AG20443 (cell line): ENCODE measurements around the gene PCDHA6.
"Not testable (repeated sequence)": the region's sequence is repeated elsewhere in the genome, so short reads cannot be mapped to it uniquely, and the experiment has no call there.

Source experiments
- DNase-seq: peaks from one replicate; pipeline ENCODE4 v3.0.0; 2012; ENCODE audit warnings: low spot score, mixed read lengths

Gene PCDHA6

DNA sequence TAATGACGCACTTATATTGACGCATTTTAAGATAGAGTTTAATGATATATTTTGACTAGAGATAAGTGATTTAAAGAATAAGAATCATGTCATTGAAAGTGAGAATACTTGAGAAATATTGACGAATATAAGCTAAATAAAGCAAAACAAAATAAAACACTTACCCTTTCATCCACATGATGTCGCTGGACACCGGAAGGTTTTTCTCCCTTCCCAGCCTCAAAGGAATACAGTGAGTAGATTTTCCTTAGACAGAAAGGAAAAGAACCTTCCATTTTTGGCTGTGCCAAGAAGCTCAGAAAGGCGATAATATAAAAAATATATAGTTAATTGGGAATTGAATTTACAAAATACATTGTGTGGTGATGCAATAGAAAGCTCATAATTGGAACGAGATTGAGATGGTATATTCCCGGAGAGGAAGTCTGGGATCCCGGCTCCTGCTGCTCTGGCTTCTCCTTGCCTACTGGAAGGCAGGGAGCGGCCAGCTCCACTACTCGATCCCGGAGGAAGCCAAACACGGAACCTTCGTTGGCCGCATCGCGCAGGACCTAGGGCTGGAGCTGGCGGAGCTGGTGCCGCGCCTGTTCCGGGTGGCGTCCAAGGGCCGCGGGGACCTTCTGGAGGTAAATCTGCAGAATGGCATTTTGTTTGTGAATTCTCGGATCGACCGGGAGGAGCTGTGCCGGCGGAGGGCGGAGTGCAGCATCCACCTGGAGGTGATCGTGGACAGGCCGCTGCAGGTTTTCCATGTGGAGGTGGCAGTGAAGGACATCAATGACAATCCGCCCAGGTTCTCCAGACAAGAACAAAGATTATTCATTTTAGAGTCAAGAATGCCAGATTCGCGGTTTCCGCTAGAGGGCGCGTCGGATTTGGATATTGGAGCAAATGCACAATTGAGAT, 6.1 kb upstream of the PCDHA6 start, which contains the start of gene PCDHA5:
Gene PCDHA5 (plus strand): TSS at position 239 of the 906 bp plus-strand sequence.
- no peak for DNase-seq

DNA sequence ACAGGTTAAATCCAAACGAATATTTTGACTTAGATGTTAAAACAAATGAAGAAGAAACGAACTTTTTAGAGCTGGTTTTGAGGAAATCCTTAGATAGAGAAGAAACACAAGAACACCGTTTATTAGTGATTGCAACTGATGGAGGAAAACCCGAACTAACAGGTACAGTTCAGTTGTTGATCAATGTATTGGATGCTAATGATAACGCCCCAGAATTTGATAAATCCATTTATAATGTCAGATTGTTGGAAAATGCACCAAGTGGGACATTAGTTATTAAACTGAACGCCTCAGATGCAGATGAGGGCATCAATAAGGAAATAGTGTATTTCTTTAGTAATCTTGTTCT, 5.5 kb upstream of the PCDHA6 start:
- no peak for DNase-seq

DNA sequence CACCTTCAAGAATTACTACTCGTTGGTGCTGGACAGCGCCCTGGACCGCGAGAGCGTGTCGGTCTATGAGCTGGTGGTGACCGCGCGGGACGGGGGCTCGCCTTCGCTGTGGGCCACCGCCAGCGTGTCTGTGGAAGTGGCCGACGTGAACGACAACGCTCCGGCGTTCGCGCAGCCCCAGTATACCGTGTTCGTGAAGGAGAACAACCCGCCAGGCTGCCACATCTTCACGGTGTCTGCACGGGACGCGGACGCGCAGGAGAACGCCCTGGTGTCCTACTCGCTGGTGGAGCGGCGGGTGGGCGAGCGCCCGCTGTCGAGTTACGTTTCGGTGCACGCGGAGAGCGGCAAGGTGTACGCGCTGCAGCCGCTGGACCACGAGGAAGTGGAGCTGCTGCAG, 4.8 kb upstream of the PCDHA6 start:
- not testable (repeated sequence) for DNase-seq

DNA sequence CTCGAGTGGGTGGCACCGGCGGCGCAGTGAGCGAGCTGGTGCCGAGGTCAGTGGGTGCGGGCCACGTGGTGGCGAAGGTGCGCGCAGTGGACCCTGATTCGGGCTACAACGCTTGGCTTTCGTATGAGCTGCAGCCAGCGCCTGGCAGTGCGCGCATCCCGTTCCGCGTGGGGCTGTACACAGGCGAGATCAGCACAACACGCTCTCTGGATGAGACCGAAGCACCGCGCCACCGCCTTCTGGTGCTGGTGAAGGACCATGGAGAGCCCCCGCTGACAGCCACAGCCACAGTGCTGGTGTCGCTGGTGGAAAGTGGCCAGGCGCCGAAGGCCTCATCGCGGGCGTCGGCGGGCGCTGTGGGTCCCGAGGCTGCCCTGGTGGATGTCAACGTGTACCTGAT, 4.3 kb upstream of the PCDHA6 start:
- no peak for DNase-seq

DNA sequence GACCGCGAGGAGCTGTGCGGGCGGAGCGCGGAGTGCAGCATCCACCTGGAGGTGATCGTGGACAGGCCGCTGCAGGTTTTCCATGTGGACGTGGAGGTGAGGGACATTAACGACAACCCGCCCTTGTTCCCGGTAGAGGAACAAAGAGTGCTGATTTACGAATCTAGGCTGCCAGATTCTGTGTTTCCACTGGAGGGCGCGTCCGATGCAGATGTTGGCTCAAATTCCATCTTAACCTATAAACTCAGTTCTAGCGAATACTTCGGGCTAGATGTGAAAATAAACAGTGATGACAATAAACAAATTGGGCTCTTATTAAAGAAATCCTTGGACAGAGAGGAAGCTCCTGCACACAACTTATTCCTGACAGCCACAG, 590 bp downstream of the PCDHA6 start:
- no peak for DNase-seq

DNA sequence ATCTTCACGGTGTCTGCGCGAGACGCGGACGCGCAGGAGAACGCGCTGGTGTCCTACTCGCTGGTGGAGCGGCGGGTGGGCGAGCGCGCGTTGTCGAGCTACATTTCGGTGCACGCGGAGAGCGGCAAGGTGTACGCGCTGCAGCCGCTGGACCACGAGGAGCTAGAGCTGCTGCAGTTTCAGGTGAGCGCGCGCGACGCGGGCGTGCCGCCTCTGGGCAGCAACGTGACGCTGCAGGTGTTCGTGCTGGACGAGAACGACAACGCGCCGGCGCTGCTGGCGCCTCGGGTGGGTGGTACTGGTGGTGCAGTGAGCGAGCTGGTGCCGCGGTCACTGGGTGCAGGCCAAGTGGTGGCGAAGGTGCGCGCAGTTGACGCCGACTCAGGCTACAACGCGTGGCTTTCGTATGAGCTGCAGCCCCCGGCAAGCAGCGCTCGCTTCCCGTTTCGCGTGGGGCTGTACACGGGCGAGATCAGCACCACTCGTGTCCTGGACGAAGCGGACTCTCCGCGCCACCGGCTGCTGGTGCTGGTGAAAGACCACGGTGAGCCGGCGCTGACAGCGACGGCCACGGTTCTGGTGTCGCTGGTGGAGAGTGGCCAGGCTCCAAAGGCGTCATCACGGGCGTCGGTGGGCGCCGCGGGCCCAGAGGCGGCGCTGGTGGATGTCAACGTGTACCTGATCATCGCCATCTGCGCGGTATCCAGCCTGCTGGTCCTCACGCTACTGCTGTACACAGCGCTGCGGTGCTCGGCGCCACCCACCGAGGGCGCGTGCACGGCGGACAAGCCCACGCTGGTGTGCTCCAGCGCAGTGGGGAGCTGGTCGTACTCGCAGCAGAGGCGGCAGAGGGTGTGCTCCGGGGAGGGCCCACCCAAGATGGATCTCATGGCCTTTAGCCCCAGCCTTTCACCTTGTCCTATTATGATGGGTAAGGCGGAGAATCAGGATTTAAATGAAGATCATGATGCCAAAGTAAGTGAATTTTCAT, 2.0 kb downstream of the PCDHA6 start:
- not testable (repeated sequence) for DNase-seq

DNA sequence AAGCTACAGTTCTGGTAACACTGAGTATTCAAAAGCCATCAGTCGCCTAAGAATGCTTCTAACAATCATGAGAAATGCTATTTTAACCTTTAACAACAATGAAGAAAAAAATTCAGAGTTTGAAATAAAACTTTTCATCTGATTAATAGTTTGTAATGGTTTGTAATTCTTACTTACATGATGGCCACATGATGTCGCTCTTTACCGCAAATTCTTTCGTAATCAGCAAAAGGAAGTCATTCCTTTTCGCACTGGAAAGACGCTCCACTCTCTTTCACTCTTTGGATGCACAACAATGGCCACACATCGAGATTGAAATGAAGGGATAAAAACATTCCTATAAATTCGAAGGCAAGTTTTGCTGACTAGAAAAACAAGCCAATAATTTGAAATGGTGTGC, 6.2 kb downstream of the PCDHA6 start, which contains the start of gene PCDHA7:
Gene PCDHA7 (plus strand): TSS at position 277 of the 400 bp plus-strand sequence. CDS start 115 bp downstream, at position 392.
- DNase-seq: peak; percentile 23

DNA sequence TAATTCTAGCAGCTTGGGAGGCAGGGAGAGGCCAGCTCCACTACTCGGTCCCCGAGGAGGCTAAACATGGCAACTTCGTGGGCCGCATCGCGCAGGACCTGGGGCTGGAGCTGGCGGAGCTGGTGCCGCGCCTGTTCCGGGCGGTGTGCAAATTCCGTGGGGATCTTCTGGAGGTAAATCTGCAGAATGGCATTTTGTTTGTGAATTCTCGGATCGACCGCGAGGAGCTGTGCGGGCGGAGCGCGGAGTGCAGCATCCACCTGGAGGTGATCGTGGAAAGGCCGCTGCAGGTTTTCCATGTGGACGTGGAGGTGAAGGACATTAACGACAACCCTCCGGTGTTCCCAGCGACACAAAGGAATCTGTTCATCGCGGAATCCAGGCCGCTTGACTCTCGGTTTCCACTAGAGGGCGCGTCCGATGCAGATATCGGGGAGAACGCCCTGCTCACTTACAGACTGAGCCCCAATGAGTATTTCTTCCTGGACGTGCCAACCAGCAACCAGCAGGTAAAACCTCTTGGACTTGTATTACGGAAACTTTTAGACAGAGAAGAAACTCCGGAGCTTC, 6.8 kb downstream of the PCDHA6 start:
- DNase-seq: not testable (repeated sequence)

DNA sequence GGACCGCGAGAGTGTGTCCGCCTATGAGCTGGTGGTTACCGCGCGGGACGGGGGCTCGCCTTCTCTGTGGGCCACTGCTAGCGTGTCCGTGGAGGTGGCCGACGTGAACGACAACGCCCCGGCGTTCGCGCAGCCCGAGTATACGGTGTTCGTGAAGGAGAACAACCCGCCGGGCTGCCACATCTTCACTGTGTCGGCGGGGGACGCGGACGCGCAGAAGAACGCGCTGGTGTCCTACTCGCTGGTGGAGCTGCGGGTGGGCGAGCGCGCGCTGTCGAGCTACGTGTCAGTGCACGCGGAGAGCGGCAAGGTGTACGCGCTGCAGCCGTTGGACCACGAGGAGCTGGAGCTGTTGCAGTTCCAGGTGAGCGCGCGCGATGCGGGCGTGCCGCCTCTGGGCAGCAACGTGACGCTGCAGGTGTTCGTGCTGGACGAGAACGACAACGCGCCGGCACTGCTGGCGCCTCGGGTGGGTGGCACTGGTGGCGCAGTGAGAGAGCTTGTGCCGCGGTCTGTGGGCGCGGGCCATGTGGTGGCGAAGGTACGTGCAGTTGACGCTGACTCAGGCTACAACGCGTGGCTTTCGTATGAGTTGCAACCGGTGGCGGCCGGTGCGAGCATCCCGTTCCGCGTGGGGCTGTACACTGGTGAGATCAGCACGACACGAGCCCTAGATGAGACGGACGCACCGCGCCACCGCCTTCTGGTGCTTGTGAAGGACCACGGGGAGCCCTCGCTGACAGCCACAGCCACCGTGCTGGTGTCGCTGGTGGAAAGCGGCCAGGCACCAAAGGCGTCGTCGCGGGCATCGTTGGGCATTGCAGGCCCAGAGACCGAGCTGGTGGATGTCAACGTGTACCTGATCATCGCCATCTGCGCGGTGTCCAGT, 8.1 kb downstream of the PCDHA6 start:
- DNase-seq: no peak

DNA sequence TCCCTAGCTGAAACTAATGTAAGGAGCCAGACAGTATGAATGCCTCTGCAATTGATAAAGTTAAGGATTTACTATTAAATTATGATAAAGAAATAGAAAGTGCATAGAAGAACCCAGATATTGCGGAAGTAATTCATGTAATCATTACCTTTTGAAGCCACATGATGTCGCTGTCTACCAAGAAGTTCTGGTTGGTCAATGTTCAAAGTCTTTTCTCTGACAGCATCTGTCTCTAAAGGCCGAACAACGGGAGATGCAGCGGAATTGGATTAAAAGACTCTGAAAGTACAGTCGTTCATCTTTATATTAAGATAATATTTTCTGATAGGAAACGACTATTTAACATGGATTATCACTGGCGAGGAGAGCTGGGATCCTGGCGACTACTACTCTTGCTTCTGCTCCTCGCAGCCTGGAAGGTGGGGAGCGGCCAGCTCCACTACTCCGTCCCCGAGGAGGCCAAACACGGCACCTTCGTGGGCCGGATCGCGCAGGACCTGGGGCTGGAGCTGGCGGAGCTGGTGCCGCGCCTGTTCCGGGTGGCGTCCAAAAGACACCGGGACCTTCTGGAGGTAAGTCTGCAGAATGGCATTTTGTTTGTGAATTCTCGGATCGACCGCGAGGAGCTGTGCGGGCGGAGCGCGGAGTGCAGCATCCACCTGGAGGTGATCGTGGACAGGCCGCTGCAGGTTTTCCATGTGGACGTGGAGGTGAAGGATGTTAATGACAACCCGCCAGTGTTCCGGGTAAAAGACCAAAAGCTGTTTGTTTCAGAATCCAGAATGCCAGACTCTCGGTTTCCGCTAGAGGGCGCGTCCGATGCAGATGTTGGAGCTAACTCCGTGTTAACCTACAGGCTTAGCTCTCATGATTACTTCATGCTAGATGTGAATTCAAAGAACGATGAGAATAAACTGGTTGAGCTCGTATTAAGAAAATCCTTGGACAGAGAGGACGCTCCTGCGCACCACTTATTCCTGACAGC, 13.5 kb downstream of the PCDHA6 start, which contains the start of gene PCDHA8:
Gene PCDHA8 (plus strand): TSS at position 210 of the 985 bp plus-strand sequence. CDS start 135 bp downstream, at position 345.
- DNase-seq: no peak

DNA sequence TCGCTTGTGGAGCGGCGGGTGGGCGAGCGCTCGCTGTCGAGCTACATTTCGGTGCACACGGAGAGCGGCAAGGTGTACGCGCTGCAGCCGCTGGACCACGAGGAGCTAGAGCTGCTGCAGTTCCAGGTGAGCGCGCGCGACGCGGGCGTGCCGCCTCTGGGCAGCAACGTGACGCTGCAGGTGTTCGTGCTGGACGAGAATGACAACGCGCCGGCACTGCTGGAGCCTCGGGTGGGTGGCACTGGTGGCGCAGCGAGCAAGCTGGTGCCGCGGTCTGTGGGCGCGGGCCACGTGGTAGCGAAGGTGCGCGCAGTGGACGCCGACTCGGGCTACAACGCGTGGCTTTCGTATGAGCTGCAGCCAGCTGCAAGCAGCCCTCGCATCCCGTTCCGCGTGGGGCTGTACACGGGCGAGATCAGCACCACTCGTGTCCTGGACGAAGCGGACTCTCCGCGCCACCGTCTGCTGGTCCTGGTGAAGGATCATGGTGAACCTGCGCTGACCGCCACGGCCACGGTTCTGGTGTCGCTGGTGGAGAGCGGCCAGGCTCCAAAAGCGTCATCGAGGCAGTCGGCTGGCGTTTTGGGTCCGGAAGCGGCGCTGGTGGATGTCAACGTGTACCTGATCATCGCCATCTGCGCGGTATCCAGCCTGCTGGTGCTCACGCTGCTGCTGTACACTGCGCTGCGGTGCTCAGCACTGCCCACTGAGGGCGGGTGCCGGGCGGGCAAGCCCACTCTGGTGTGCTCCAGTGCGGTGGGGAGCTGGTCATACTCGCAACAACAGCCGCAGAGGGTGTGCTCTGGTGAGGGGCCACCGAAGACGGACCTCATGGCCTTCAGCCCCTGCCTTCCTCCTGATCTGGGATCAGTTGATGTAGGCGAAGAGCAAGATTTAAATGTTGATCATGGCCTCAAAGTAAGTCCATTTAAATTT, 15.3 kb downstream of the PCDHA6 start:
- DNase-seq: no peak

DNA sequence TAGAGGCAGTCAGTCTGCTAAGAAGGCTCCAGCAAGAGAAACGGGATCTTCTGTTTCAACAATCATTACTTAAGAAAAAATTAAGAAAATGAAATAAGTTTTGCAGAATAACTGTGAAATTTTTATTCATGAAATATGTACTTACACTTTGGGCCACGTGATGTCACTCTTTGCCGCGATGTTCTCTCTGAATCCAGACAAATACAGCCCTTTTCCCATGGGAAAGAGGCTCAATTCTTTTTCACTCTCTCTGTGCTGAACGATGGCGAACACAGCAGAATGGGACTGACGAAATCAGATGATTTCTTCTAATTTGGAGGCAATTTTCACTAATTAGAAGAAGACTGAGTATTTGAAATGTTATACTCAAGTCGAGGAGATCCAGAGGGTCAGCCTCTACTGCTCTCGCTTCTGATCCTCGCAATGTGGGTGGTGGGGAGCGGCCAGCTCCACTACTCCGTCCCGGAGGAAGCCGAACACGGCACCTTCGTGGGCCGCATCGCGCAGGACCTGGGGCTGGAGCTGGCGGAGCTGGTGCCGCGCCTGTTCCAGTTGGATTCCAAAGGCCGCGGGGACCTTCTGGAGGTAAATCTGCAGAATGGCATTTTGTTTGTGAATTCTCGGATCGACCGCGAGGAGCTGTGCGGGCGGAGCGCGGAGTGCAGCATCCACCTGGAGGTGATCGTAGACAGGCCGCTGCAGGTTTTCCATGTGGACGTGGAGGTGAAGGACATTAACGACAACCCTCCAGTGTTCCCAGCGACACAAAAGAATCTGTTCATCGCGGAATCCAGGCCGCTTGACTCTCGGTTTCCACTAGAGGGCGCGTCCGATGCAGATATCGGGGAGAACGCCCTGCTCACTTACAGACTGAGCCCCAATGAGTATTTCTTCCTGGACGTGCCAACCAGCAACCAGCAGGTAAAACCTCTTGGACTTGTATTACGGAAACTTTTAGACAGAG, 20.7 kb downstream of the PCDHA6 start, which contains the start of gene PCDHA9:
Gene PCDHA9 (plus strand): TSS at position 244 of the 964 bp plus-strand sequence. CDS start 114 bp downstream, at position 358.
- not testable (repeated sequence) for DNase-seq

DNA sequence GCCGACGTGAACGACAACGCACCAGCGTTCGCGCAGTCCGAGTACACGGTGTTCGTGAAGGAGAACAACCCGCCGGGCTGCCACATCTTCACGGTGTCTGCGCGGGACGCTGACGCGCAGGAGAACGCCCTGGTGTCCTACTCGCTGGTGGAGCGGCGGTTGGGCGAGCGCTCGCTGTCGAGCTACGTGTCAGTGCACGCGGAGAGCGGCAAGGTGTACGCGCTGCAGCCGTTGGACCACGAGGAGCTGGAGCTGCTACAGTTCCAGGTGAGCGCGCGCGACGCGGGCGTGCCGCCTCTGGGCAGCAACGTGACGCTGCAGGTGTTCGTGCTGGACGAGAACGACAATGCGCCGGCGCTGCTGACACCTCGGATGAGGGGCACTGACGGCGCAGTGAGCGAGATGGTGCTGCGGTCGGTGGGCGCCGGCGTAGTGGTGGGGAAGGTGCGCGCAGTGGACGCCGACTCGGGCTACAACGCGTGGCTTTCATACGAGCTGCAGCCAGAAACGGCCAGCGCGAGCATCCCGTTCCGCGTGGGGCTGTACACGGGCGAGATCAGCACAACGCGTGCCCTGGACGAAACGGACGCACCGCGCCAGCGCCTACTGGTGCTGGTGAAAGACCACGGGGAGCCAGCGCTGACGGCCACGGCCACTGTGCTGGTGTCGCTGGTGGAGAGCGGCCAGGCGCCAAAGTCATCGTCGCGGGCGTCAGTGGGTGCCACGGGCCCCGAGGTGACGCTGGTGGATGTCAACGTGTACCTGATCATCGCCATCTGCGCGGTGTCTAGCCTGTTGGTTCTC, 22.3 kb downstream of the PCDHA6 start:
- DNase-seq: not testable (repeated sequence)

DNA sequence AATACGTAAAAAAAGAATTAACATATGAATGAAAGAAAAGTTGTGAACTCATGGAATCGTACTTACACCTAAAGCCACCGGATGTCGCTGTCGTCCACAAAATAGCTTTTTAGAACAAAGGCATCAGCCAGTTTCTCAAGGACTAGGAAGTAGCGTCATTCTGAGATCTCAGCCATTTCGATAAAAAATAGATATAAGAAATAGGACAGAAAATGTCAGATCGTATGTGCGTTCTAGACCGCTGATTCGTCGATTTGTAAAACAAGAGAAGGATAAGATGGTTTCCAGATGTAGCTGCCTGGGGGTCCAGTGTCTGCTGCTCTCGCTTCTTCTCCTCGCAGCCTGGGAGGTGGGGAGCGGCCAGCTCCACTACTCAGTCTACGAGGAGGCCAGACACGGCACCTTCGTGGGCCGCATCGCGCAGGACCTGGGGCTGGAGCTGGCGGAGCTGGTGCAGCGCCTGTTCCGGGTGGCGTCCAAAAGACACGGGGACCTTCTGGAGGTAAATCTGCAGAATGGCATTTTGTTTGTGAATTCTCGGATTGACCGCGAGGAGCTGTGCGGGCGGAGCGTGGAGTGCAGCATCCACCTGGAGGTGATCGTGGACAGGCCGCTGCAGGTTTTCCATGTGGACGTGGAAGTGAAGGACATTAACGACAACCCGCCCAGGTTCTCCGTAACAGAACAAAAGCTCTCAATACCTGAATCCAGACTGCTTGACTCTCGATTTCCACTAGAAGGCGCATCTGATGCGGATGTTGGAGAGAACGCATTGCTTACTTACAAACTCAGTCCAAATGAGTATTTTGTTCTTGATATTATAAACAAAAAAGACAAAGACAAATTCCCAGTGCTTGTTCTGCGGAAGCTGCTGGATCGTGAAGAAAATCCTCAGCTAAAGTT, 28.3 kb downstream of the PCDHA6 start, which contains the start of gene PCDHA10:
Gene PCDHA10 (plus strand): TSS at position 126 of the 903 bp plus-strand sequence. CDS start 152 bp downstream, at position 278.
- no peak for DNase-seq
